GM12878 (cell line): ENCODE measurements around the gene P2RX1. TPM values are rescaled to one million over a fixed set of nuclear protein-coding genes. Genes with fewer than 3 reads are reported as not detected.

ENCODE experiments used
- ATAC-seq: fragments of 200-7000 bp; cut with Tn5 transposase; 3 replicates; pipeline ENCODE4 v1.9.1; 2020; ENCODE audit warnings: mild to moderate bottlenecking, moderate library complexity
- BruUV-seq: library from RNA; stranded (reverse); fragments of 400-500 nt; replicated peaks from 2 replicates; lab custom pipeline; 2021; lab: Mats Ljungman, UMichigan
- CTCF ChIA-PET: fragments of 300-600 bp; sonication (Branson Sonifier 250); formaldehyde crosslinking; extraction: SDS; loops from one replicate; lab custom pipeline; 2021; ENCODE audit warnings: inconsistent platforms; lab: Yijun Ruan, JAX
- POLR2A ChIA-PET: fragments of 350-600 bp; formaldehyde crosslinking; extraction: SDS; loops from one replicate; lab custom pipeline; 2021; ENCODE audit warnings: inconsistent platforms; lab: Charles Lee
- RAD21 ChIA-PET: fragments of 300-600 bp; sonication (Branson Sonifier 250); formaldehyde crosslinking; loops from one replicate; lab custom pipeline; 2023; ENCODE audit warnings: antibody characterized with exemption; ENCODE audit not compliant: unreplicated experiment; lab: Charles Lee
- SMC1A ChIA-PET: fragments of 300-600 bp; sonication (Branson Sonifier 250); formaldehyde crosslinking; loops from one replicate; lab custom pipeline; 2023; ENCODE audit not compliant: unreplicated experiment, uncharacterized antibody; lab: Charles Lee
- DNase-seq: peaks from one replicate; pipeline ENCODE4 v3.0.0-alpha.2; 2011; ENCODE audit warnings: low read depth, low spot score
- FAIRE-seq: peaks from 3 replicates; lab custom pipeline; 2011; peaks lifted over from hg19 to GRCh38; lab: Jason Lieb, UNC
- H2AFZ ChIP-seq: 2 replicates; pipeline ENCODE4 v1.6.0; 2011; ENCODE audit warnings: low read depth, low read length, control low read depth; ENCODE audit not compliant: control insufficient read depth
- H3K27ac ChIP-seq: 2 replicates; pipeline ENCODE4 v1.5.1; 2011; ENCODE audit warnings: control low read depth; ENCODE audit not compliant: control insufficient read depth, insufficient read depth
- H3K27me3 ChIP-seq, 2 experiments: replicated peaks in 1 of 2; 2 replicates each; pipeline versions ENCODE4 v1.6.0 to v1.6.1; 2011; ENCODE audit warnings: low read length in 1 of 2; ENCODE audit not compliant: control insufficient read depth in 2 of 2, insufficient read depth in 2 of 2
- H3K36me3 ChIP-seq, 2 experiments: 2 replicates each; pipeline ENCODE4 v1.5.1; 2011; ENCODE audit warnings: low read length in 1 of 2; ENCODE audit not compliant: control insufficient read depth in 2 of 2, insufficient read depth in 2 of 2
- H3K4me1 ChIP-seq: 2 replicates; pipeline ENCODE4 v1.6.1; 2011; ENCODE audit warnings: mild to moderate bottlenecking, low read length, moderate library complexity, mixed read lengths; ENCODE audit not compliant: control insufficient read depth, insufficient read depth
- H3K4me2 ChIP-seq: 2 replicates; pipeline ENCODE4 v1.6.0; 2011; ENCODE audit warnings: control low read depth; ENCODE audit not compliant: control insufficient read depth, insufficient read depth
- H3K4me3 ChIP-seq: fragments of 200-600 bp; sonication (generic); 2 replicates; pipeline ENCODE4 v1.5.1; 2016
- H3K79me2 ChIP-seq: 2 replicates; pipeline ENCODE4 v1.6.0; 2011; ENCODE audit warnings: low read length; ENCODE audit not compliant: control insufficient read depth, insufficient read depth
- H3K9ac ChIP-seq: 2 replicates; pipeline ENCODE4 v1.8.0; 2011; ENCODE audit warnings: low read length, control low read depth, mixed read lengths; ENCODE audit not compliant: control insufficient read depth, insufficient read depth
- H3K9me3 ChIP-seq: replicated peaks from 3 replicates; pipeline ENCODE4 v1.5.1; 2011; ENCODE audit warnings: mild to moderate bottlenecking, low read length; ENCODE audit not compliant: control insufficient read depth, insufficient read depth
- H4K20me1 ChIP-seq: 2 replicates; pipeline ENCODE4 v1.6.0; 2011; ENCODE audit not compliant: control insufficient read depth, insufficient read depth
- ATF7 ChIP-seq: fragments of 450-650 bp; IDR thresholded peaks from 2 replicates; pipeline ENCODE4 v1.6.1; 2016; ENCODE audit warnings: low read depth, mild to moderate bottlenecking
- CBX5 ChIP-seq: sonication (generic); IDR thresholded peaks from 2 replicates; pipeline ENCODE4 v1.6.1; 2016; ENCODE audit warnings: low read depth, moderate library complexity, mild to moderate bottlenecking, inconsistent platforms
- CEBPZ ChIP-seq: fragments of 150-350 bp; IDR thresholded peaks from 2 replicates; pipeline ENCODE4 v1.6.1; 2016; ENCODE audit warnings: low read depth, low read length
- CHD4 ChIP-seq: fragments of 200-600 bp; sonication (generic); IDR thresholded peaks from 2 replicates; pipeline ENCODE4 v1.6.1; 2016; ENCODE audit warnings: mild to moderate bottlenecking
- MTA3 ChIP-seq: IDR thresholded peaks from 2 replicates; pipeline ENCODE4 v1.6.1; 2012; ENCODE audit warnings: low read length, inconsistent platforms, borderline replicate concordance
- NKRF ChIP-seq: fragments of 450-650 bp; conservative IDR thresholded peaks from 2 replicates; pipeline ENCODE4 v1.6.1; 2017; ENCODE audit warnings: mild to moderate bottlenecking, moderate library complexity
- PML ChIP-seq: IDR thresholded peaks from 2 replicates; pipeline ENCODE4 v1.6.1; 2012; ENCODE audit warnings: low read length, inconsistent platforms
- SMAD5 ChIP-seq: IDR thresholded peaks from 2 replicates; pipeline ENCODE4 v1.6.1; 2016; ENCODE audit warnings: antibody characterized with exemption, low read depth
- YY1 ChIP-seq: IDR thresholded peaks from 2 replicates; pipeline ENCODE4 v1.6.1; 2011; ENCODE audit warnings: low read depth, mild to moderate bottlenecking, low read length
- ZBTB33 ChIP-seq: fragments of 450-650 bp; IDR thresholded peaks from 2 replicates; pipeline ENCODE4 v1.6.1; 2017; ENCODE audit warnings: mild to moderate bottlenecking
- WGBS: methylation state at CpG from one replicate; pipeline ENCODE4 v1.1.6; 2016; ENCODE audit warnings: low lambda C conversion rate; ENCODE audit not compliant: insufficient replicate concordance, insufficient coverage; ENCODE audit errors: missing lambda C conversion rate; 5-methylcytosine and 5-hydroxymethylcytosine counted together
- in situ Hi-C: fragments of 300-500 bp; cut with MboI; formaldehyde crosslinking; loops from 9 replicates; pipeline ENCODE4 v1.14.3; 2018; ENCODE audit warnings: mixed read lengths
- intact Hi-C: fragments of 100-400 bp; cut with micrococcal nuclease; formaldehyde crosslinking; loops from one replicate; pipeline ENCODE4 v1.14.2; 2022; ENCODE audit not compliant: unreplicated experiment
- polyA plus RNA-seq, 11 experiments: library from polyadenylated mRNA; depleted of rRNA in 4 of 11; unstranded in 6 of 11; stranded (reverse) in 5 of 11; fragments of >200 nt; fragmentation: Nextera tagmentation in 4 of 11; fragmentation: Illumina TruSeq in 1 of 11; extraction: Ambion mirVana in 4 of 11; extraction: Trizol in 1 of 11; gene quantifications; 1 replicate in 1 of 11; 2 replicates in 10 of 11; pipeline versions ENCODE4 v1.2.1 to v1.2.3, GENCODE V29; 2011 to 2016; ENCODE audit warnings: inconsistent platforms in 2 of 11, missing spikeins in 2 of 11, low read depth in 1 of 11
- total RNA-seq, 4 experiments: library from RNA; depleted of rRNA in 3 of 4; stranded (reverse); fragments of >200 nt in 3 of 4; fragmentation: Illumina TruSeq in 1 of 4; extraction: Trizol in 1 of 4; gene quantifications; 2 replicates each; pipeline versions ENCODE4 v1.2.1 to v1.2.3, GENCODE V29; 2013 to 2021
- TF ChIP-seq, protein P1 (sequence below): IDR thresholded peaks from 2 replicates; pipeline ENCODE4 v1.6.1; 2011; ENCODE audit warnings: mild to moderate bottlenecking, low read depth, low read length, moderate library complexity; ENCODE audit not compliant: insufficient replicate concordance
- TF ChIP-seq, protein P2 (sequence below): fragments of 450-650 bp; IDR thresholded peaks from 2 replicates; pipeline ENCODE4 v1.6.1; 2016; ENCODE audit warnings: mild to moderate bottlenecking

Gene P2RX1
- total and polyA plus RNA-seq, 10 of the 15 experiments (the other 5 are each of a cell fraction or from before 2014, with no cell fraction given), result 0.12 to 6.2 (median 3.4) TPM

GRCh38 chr17:3860939-3861700 lies 55.1 kb downstream of the P2RX1 start (continued):
- TF ChIP-seq, protein P1, sequence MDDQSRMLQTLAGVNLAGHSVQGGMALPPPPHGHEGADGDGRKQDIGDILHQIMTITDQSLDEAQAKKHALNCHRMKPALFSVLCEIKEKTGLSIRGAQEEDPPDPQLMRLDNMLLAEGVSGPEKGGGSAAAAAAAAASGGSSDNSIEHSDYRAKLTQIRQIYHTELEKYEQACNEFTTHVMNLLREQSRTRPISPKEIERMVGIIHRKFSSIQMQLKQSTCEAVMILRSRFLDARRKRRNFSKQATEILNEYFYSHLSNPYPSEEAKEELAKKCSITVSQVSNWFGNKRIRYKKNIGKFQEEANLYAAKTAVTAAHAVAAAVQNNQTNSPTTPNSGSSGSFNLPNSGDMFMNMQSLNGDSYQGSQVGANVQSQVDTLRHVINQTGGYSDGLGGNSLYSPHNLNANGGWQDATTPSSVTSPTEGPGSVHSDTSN, result no peak
- TF ChIP-seq, protein P2, sequence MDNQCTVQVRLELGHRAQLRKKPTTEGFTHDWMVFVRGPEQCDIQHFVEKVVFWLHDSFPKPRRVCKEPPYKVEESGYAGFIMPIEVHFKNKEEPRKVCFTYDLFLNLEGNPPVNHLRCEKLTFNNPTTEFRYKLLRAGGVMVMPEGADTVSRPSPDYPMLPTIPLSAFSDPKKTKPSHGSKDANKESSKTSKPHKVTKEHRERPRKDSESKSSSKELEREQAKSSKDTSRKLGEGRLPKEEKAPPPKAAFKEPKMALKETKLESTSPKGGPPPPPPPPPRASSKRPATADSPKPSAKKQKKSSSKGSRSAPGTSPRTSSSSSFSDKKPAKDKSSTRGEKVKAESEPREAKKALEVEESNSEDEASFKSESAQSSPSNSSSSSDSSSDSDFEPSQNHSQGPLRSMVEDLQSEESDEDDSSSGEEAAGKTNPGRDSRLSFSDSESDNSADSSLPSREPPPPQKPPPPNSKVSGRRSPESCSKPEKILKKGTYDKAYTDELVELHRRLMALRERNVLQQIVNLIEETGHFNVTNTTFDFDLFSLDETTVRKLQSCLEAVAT, result no peak
- TF ChIP-seq SMAD5 (no peak), YY1 (no peak)

DNA sequence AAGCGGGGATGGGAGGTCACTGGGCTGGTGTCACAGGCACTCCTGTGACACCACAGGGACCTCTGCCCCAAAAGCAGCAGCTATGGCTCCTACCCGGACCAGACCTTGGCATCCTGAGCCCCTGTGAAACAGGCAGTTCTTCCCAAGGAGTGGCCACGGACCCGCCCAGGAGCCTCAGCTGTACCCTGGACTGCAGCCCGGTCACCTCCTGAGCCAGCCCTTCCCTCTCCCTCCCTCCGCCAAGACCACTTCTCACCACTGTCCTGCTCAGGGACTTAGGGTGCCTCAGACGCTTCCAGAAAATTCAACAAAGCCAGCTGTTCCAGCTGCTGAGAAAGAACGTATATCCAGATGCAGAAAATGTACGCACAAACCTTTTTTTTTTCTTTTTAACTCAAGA lies 56.3 kb downstream of the P2RX1 start:
- no peak overlapping the region for H3K4me3 ChIP-seq
- no peak overlapping the region for H3K4me2 ChIP-seq
- no peaks in the 10 kb centered on the region for H3K9me3 ChIP-seq
- intact Hi-C loops, result no loop called here
- POLR2A ChIA-PET, result no interaction called here
- H3K27me3 ChIP-seq, result no peaks in the 10 kb centered on the region
- WGBS, result 50% methylated on average over 9 of the region's 9 CpGs
- H3K27ac ChIP-seq, result no peak overlapping the region
- CTCF ChIA-PET, result interaction anchor here (0.6 to 2.2 kb wide), 3 partner anchors 16 to 145 kb away, joined by 3 to 6 read pairs (median 4); partner anchors contain the start of gene P2RX1
- ATAC-seq, result no peak
- in situ Hi-C loops, result no loop called here
- H3K79me2 ChIP-seq, result no peaks in the 10 kb centered on the region
- no peaks in the 10 kb centered on the region for H3K36me3 ChIP-seq
- H3K4me1 ChIP-seq, result no peaks in the 10 kb centered on the region
- no peak for FAIRE-seq
- H3K9ac ChIP-seq, result no peak overlapping the region
- RAD21 ChIA-PET, result no interaction called here
- DNase-seq, result no peak
- BruUV-seq, result no TSS peak
- SMC1A ChIA-PET, result interaction anchor here (1.0 to 1.2 kb wide), 2 partner anchors 9 to 122 kb away, joined by 3 to 7 read pairs; no protein-coding TSS in a partner anchor
- no peak overlapping the region for H2AFZ ChIP-seq
- H4K20me1 ChIP-seq, result no peaks in the 10 kb centered on the region
- TF ChIP-seq MTA3 (no peak), CBX5 (no peak), CHD4 (no peak), NKRF (no peak), PML (no peak), ZBTB33 (no peak), ATF7 (no peak), CEBPZ (no peak)
